Neural cell (in vitro differentiated cells): ENCODE results near the gene LSAMP.
A peak's percentile ranks its signal among the peaks of the same experiment; 100 is the strongest.

Experiments
- EP300 ChIP-seq: fragments of 450-650 bp; conservative IDR thresholded peaks from 2 replicates; pipeline ENCODE4 v1.6.1; 2014; ENCODE audit warnings: antibody characterized with exemption, mild to moderate bottlenecking, moderate library complexity; ENCODE audit not compliant: poor library complexity, severe bottlenecking
- EZH2 ChIP-seq: fragments of 200-600, 300-800 bp; shearing (Covaris generic), sonication (generic); IDR thresholded peaks from 2 replicates; pipeline ENCODE4 v1.6.1; 2014; ENCODE audit warnings: antibody characterized with exemption, low read length, borderline replicate concordance, mild to moderate bottlenecking; ENCODE audit not compliant: insufficient read depth, poor library complexity, severe bottlenecking
- POLR2AphosphoS5 ChIP-seq: IDR thresholded peaks from 2 replicates; pipeline ENCODE4 v1.6.1; 2012
- TAF1 ChIP-seq: IDR thresholded peaks from 2 replicates; pipeline ENCODE4 v1.6.1; 2012; ENCODE audit warnings: low read depth
- TF ChIP-seq, protein P1 (sequence below): IDR thresholded peaks from 2 replicates; pipeline ENCODE4 v1.6.1; 2012; ENCODE audit warnings: borderline replicate concordance
- TF ChIP-seq, protein P2 (sequence below): fragments of 450-650 bp; IDR thresholded peaks from 2 replicates; pipeline ENCODE4 v1.5.1; 2014; ENCODE audit warnings: antibody characterized with exemption, mild to moderate bottlenecking, moderate library complexity; ENCODE audit not compliant: poor library complexity, severe bottlenecking

DNA sequence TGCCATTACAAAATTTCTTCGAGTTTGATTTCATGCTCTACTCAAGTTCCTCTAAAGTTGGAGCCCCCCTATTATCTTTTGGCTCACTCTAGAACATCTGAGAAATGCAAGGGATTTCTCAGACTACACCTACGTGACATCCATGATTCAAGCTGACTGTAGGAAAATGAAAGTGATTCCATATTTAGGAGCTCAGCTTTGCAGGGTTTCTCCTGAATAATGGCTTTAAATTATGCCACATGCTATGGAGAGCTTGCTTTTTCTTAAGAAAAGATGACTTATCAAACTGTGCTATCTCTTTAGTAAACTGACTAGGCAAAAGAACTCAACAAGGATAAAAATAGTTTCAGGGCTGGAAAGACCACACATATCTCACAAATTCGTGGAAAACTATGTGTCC lies 292.1 kb downstream of the LSAMP start:
- TF ChIP-seq, protein P1, sequence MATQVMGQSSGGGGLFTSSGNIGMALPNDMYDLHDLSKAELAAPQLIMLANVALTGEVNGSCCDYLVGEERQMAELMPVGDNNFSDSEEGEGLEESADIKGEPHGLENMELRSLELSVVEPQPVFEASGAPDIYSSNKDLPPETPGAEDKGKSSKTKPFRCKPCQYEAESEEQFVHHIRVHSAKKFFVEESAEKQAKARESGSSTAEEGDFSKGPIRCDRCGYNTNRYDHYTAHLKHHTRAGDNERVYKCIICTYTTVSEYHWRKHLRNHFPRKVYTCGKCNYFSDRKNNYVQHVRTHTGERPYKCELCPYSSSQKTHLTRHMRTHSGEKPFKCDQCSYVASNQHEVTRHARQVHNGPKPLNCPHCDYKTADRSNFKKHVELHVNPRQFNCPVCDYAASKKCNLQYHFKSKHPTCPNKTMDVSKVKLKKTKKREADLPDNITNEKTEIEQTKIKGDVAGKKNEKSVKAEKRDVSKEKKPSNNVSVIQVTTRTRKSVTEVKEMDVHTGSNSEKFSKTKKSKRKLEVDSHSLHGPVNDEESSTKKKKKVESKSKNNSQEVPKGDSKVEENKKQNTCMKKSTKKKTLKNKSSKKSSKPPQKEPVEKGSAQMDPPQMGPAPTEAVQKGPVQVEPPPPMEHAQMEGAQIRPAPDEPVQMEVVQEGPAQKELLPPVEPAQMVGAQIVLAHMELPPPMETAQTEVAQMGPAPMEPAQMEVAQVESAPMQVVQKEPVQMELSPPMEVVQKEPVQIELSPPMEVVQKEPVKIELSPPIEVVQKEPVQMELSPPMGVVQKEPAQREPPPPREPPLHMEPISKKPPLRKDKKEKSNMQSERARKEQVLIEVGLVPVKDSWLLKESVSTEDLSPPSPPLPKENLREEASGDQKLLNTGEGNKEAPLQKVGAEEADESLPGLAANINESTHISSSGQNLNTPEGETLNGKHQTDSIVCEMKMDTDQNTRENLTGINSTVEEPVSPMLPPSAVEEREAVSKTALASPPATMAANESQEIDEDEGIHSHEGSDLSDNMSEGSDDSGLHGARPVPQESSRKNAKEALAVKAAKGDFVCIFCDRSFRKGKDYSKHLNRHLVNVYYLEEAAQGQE = peak; percentile 25
- no peak for TF ChIP-seq POLR2AphosphoS5
- TF ChIP-seq, protein P2, sequence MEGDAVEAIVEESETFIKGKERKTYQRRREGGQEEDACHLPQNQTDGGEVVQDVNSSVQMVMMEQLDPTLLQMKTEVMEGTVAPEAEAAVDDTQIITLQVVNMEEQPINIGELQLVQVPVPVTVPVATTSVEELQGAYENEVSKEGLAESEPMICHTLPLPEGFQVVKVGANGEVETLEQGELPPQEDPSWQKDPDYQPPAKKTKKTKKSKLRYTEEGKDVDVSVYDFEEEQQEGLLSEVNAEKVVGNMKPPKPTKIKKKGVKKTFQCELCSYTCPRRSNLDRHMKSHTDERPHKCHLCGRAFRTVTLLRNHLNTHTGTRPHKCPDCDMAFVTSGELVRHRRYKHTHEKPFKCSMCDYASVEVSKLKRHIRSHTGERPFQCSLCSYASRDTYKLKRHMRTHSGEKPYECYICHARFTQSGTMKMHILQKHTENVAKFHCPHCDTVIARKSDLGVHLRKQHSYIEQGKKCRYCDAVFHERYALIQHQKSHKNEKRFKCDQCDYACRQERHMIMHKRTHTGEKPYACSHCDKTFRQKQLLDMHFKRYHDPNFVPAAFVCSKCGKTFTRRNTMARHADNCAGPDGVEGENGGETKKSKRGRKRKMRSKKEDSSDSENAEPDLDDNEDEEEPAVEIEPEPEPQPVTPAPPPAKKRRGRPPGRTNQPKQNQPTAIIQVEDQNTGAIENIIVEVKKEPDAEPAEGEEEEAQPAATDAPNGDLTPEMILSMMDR = no peak
- TF ChIP-seq EP300 = no peak
- no peak for TF ChIP-seq TAF1
- TF ChIP-seq EZH2 = no peak
